Measurements from ENCODE around the gene GALNT14.

GALNT14 gene

GRCh38 chr2:30978044-30978443 is 160.2 kb downstream of the GALNT14 start:
- Histone ChIP-seq H3K27me3 (no peaks in the 10 kb centered on the region), H3K9me3 (no peaks in the 10 kb centered on the region), H3K4me1 (peaks cover 18% of the 10 kb centered on the region), H3K36me3 (no peaks in the 10 kb centered on the region), H3K4me3 (ENCODE audit: low read depth, low read length) (no peak overlapping the region)
- no peak for TF ChIP-seq CTCF (IDR thresholded peaks at IDR 0.05; ENCODE audit: low read depth, low read length)
- DNase-seq = no peak

GRCh38 chr2:30975156-30975555 is 163.1 kb downstream of the GALNT14 start:
- Histone ChIP-seq H3K9me3 (no peaks in the 10 kb centered on the region), H3K4me3 (ENCODE audit: low read depth, low read length) (no peak overlapping the region), H3K27me3 (no peaks in the 10 kb centered on the region), H3K4me1 (peaks cover 14% of the 10 kb centered on the region), H3K36me3 (no peaks in the 10 kb centered on the region)
- no peak for TF ChIP-seq CTCF (IDR thresholded peaks at IDR 0.05; ENCODE audit: low read depth, low read length)
- DNase-seq = no peak

GRCh38 chr2:30974554-30974953 is 163.7 kb downstream of the GALNT14 start:
- no peak for DNase-seq
- H3K4me1 ChIP-seq = peaks cover 8% of the 10 kb centered on the region
- no peaks in the 10 kb centered on the region for H3K9me3 ChIP-seq
- no peak for TF ChIP-seq CTCF (IDR thresholded peaks at IDR 0.05; ENCODE audit: low read depth, low read length)
- H3K27me3 ChIP-seq = no peaks in the 10 kb centered on the region
- no peak overlapping the region for H3K4me3 ChIP-seq (ENCODE audit: low read depth, low read length)
- no peaks in the 10 kb centered on the region for H3K36me3 ChIP-seq

- Histone ChIP-seq H3K27me3 (no peaks in the 10 kb centered on the region), H3K36me3 (no peaks in the 10 kb centered on the region), H3K4me1 (peaks cover 4% of the 10 kb centered on the region), H3K4me3 (ENCODE audit: low read depth, low read length) (no peak overlapping the region), H3K9me3 (no peaks in the 10 kb centered on the region)
- no peak for DNase-seq
- no peak for TF ChIP-seq CTCF (IDR thresholded peaks at IDR 0.05; ENCODE audit: low read depth, low read length)
Observed at GRCh38 chr2:30974092-30974491, 164.1 kb downstream of the GALNT14 start.

- H3K4me3 ChIP-seq (ENCODE audit: low read depth, low read length) = no peak overlapping the region
- no peak for TF ChIP-seq CTCF (IDR thresholded peaks at IDR 0.05; ENCODE audit: low read depth, low read length)
- H3K36me3 ChIP-seq = no peaks in the 10 kb centered on the region
- H3K27me3 ChIP-seq = no peaks in the 10 kb centered on the region
- no peak for DNase-seq
- peaks cover 3% of the 10 kb centered on the region; the same call in 1 of the 2 replicates for H3K4me1 ChIP-seq
- no peaks in the 10 kb centered on the region for H3K9me3 ChIP-seq
Observed at GRCh38 chr2:30971231-30972025, 166.8 kb downstream of the GALNT14 start.

GRCh38 chr2:30968660-30969397 is 169.4 kb downstream of the GALNT14 start:
- Histone ChIP-seq H3K36me3 (peaks cover 5% of the 10 kb centered on the region), H3K27me3 (no peaks in the 10 kb centered on the region), H3K4me1 (no peaks in the 10 kb centered on the region; the same call in 1 of the 2 replicates), H3K9me3 (no peaks in the 10 kb centered on the region), H3K4me3 (ENCODE audit: low read depth, low read length) (no peak overlapping the region)
- TF ChIP-seq CTCF (IDR thresholded peaks at IDR 0.05; ENCODE audit: low read depth, low read length) = no peak
- no peak for DNase-seq

Measured in BE2C (cell line).